IMR-90 (cell line): Measurements from ENCODE around the gene KMT2B. TPM values are rescaled to one million over a fixed set of nuclear protein-coding genes. Genes with fewer than 3 reads are reported as not detected.

Experiments used
- ATAC-seq: fragments of 200-7000 bp; cut with Tn5 transposase; 2 replicates; pipeline ENCODE4 v1.9.1; 2020; ENCODE audit warnings: low read depth, mild to moderate bottlenecking, moderate library complexity
- BruUV-seq: library from RNA; stranded (reverse); fragments of 400-500 nt; replicated peaks from 2 replicates; lab custom pipeline; 2021; lab: Mats Ljungman, UMichigan
- CTCF ChIA-PET: fragments of 300-600 bp; formaldehyde crosslinking; extraction: SDS; loops from one replicate; lab custom pipeline; 2021; ENCODE audit warnings: antibody characterized with exemption; lab: Yijun Ruan, JAX
- POLR2A ChIA-PET: fragments of 300-600 bp; sonication (Branson Sonifier 250); formaldehyde crosslinking; loops from one replicate; lab custom pipeline; 2022; ENCODE audit warnings: antibody characterized with exemption; ENCODE audit not compliant: unreplicated experiment; lab: Charles Lee
- DNase-seq: peaks from one replicate; pipeline ENCODE4 v3.0.0; 2013
- H2AFZ ChIP-seq: replicated peaks from 2 replicates; pipeline ENCODE3; 2013; ENCODE audit warnings: low read length, mild to moderate bottlenecking; ENCODE audit not compliant: poor library complexity
- H2AK5ac ChIP-seq: 2 replicates; pipeline ENCODE4 v1.6.1; 2013; ENCODE audit warnings: low read depth, low read length, inconsistent platforms
- H2AK9ac ChIP-seq: replicated peaks from 2 replicates; pipeline ENCODE3; 2013; ENCODE audit warnings: mild to moderate bottlenecking, low read depth, low read length, moderate library complexity; ENCODE audit not compliant: poor library complexity
- H2BK120ac ChIP-seq: 2 replicates; pipeline ENCODE4 v1.6.1; 2013; ENCODE audit warnings: low read depth, low read length, inconsistent platforms
- H2BK15ac ChIP-seq: 3 replicates; pipeline ENCODE4 v1.6.1; 2013; ENCODE audit warnings: low read depth, low read length, inconsistent platforms
- H2BK20ac ChIP-seq: 2 replicates; pipeline ENCODE4 v1.6.1; 2013; ENCODE audit warnings: low read depth, mild to moderate bottlenecking, inconsistent platforms, low read length, moderate library complexity
- H2BK5ac ChIP-seq: 2 replicates; pipeline ENCODE4 v1.6.1; 2013; ENCODE audit warnings: mild to moderate bottlenecking, low read depth, low read length, inconsistent platforms; ENCODE audit not compliant: poor library complexity, severe bottlenecking
- H3K14ac ChIP-seq: replicated peaks from 2 replicates; pipeline ENCODE4 v1.6.1; 2013; ENCODE audit warnings: low read depth, low read length, inconsistent platforms
- H3K18ac ChIP-seq: 2 replicates; pipeline ENCODE4 v1.6.1; 2013; ENCODE audit warnings: low read depth, low read length, control low read depth
- H3K23ac ChIP-seq: 2 replicates; pipeline ENCODE4 v1.6.1; 2013; ENCODE audit warnings: low read depth, low read length, inconsistent platforms
- H3K27ac ChIP-seq: 2 replicates; pipeline ENCODE4 v1.5.1; 2013; ENCODE audit warnings: mild to moderate bottlenecking, control low read depth, low read length; ENCODE audit not compliant: insufficient read depth
- H3K27me3 ChIP-seq: 2 replicates; pipeline ENCODE4 v1.6.1; 2013; ENCODE audit warnings: low read length; ENCODE audit not compliant: control insufficient read depth, insufficient read depth
- H3K36me3 ChIP-seq: 2 replicates; pipeline ENCODE4 v1.6.1; 2013; ENCODE audit warnings: low read length, mixed read lengths; ENCODE audit not compliant: control insufficient read depth, insufficient read depth
- H3K4ac ChIP-seq: 2 replicates; pipeline ENCODE4 v1.6.1; 2013; ENCODE audit warnings: low read depth, low read length, inconsistent platforms
- H3K4me1 ChIP-seq: 2 replicates; pipeline ENCODE4 v1.6.1; 2013; ENCODE audit warnings: low read length, mixed read lengths; ENCODE audit not compliant: control insufficient read depth, insufficient read depth
- H3K4me2 ChIP-seq: 2 replicates; pipeline ENCODE4 v1.6.1; 2013; ENCODE audit warnings: low read depth, mild to moderate bottlenecking, control low read depth, low read length, moderate library complexity
- H3K4me3 ChIP-seq: 2 replicates; pipeline ENCODE4 v1.5.1; 2013; ENCODE audit warnings: low read depth, mild to moderate bottlenecking, control low read depth, low read length, moderate library complexity; ENCODE audit not compliant: insufficient read depth
- H3K56ac ChIP-seq: 2 replicates; pipeline ENCODE4 v1.6.1; 2013; ENCODE audit warnings: low read length, inconsistent platforms; ENCODE audit not compliant: insufficient read depth; ENCODE audit errors: extremely low read depth
- H3K79me1 ChIP-seq, 2 experiments: 2 replicates each; pipeline ENCODE4 v1.6.1; 2013; ENCODE audit warnings: low read length in 2 of 2, inconsistent platforms in 1 of 2, low read depth in 1 of 2
- H3K9ac ChIP-seq: 2 replicates; pipeline ENCODE4 v1.6.1; 2013; ENCODE audit warnings: low read depth, low read length, control low read depth
- H3K9me1 ChIP-seq: 2 replicates; pipeline ENCODE4 v1.6.1; 2013; ENCODE audit warnings: low read length, inconsistent platforms; ENCODE audit not compliant: insufficient read depth
- H3K9me3 ChIP-seq: 2 replicates; pipeline ENCODE4 v1.6.1; 2013; ENCODE audit warnings: low read length; ENCODE audit not compliant: control insufficient read depth, insufficient read depth
- H4K20me1 ChIP-seq: 2 replicates; pipeline ENCODE4 v1.6.1; 2013; ENCODE audit warnings: low read length, inconsistent platforms; ENCODE audit not compliant: insufficient read depth
- H4K5ac ChIP-seq: 2 replicates; pipeline ENCODE4 v1.6.1; 2013; ENCODE audit warnings: mild to moderate bottlenecking, low read depth, low read length, control low read depth
- H4K8ac ChIP-seq, 2 experiments: 2 replicates each; pipeline ENCODE4 v1.6.1; 2013; ENCODE audit warnings: low read depth in 2 of 2, low read length in 2 of 2, control low read depth in 1 of 2, inconsistent platforms in 1 of 2
- H4K91ac ChIP-seq: 2 replicates; pipeline ENCODE4 v1.6.1; 2013; ENCODE audit warnings: low read depth, low read length, inconsistent platforms; ENCODE audit not compliant: insufficient read depth
- CTCF ChIP-seq: conservative IDR thresholded peaks from 2 replicates; pipeline ENCODE4 v1.5.1; 2012; ENCODE audit warnings: mild to moderate bottlenecking, low read depth, low read length, improper control_type of control experiment
- MAFK ChIP-seq: IDR thresholded peaks from 2 replicates; pipeline ENCODE4 v1.6.1; 2012; ENCODE audit warnings: low read depth, low read length, improper control_type of control experiment
- MAZ ChIP-seq: IDR thresholded peaks from 2 replicates; pipeline ENCODE4 v1.6.1; 2012; ENCODE audit warnings: low read depth, mild to moderate bottlenecking, low read length, improper control_type of control experiment, moderate library complexity, borderline replicate concordance
- NFE2L2 ChIP-seq: fragments of 150-350 bp; IDR thresholded peaks from 2 replicates; pipeline ENCODE4 v1.6.1; 2016; ENCODE audit warnings: low read depth, mild to moderate bottlenecking, low read length
- POLR2A ChIP-seq: IDR thresholded peaks from 2 replicates; pipeline ENCODE4 v1.6.1; 2012; ENCODE audit warnings: mild to moderate bottlenecking, low read depth, low read length
- RFX5 ChIP-seq: IDR thresholded peaks from 2 replicates; pipeline ENCODE4 v1.8.0; 2012; ENCODE audit warnings: low read depth, mild to moderate bottlenecking, low read length, moderate library complexity
- USF2 ChIP-seq: fragments of 150-350 bp; IDR thresholded peaks from 2 replicates; pipeline ENCODE4 v1.6.1; 2017; ENCODE audit warnings: mild to moderate bottlenecking, antibody characterized with exemption, low read length, low read depth
- WGBS, 2 experiments: methylation state at CpG; one replicate each; pipeline versions ENCODE4 v1.1.5 to v1.1.7; 2013; ENCODE audit warnings: missing lambda C conversion rate in 2 of 2; ENCODE audit not compliant: insufficient read length in 1 of 2; ENCODE audit errors: extremely low coverage in 2 of 2; 5-methylcytosine and 5-hydroxymethylcytosine counted together
- dilution Hi-C: fragments of 300-500 bp; cut with HindIII; formaldehyde crosslinking; loops from one replicate; pipeline ENCODE4 v1.14.3; 2018; ENCODE audit warnings: low sequenced_read_pairs; ENCODE audit not compliant: unreplicated experiment
- in situ Hi-C: fragments of 300-500 bp; cut with MboI; formaldehyde crosslinking; loops from 3 replicates; pipeline ENCODE4 v1.14.3; 2019; ENCODE audit warnings: low sequenced_read_pairs, inconsistent platforms, mixed read lengths
- intact Hi-C: fragments of 100-400 bp; cut with micrococcal nuclease; formaldehyde crosslinking; loops from 2 replicates; pipeline ENCODE4 v1.10.0; 2022
- polyA plus RNA-seq, 3 experiments: library from polyadenylated mRNA; depleted of rRNA; stranded (reverse); fragments of >200 nt; gene quantifications; 2 replicates each; pipeline ENCODE4 v1.2.3, GENCODE V29; 2012; ENCODE audit warnings: low replicate concordance in 1 of 3
- total RNA-seq: library from RNA; depleted of rRNA; stranded (reverse); fragments of >200 nt; gene quantifications from 2 replicates; pipeline ENCODE4 v1.2.3, GENCODE V29; 2012

KMT2B gene
- total and polyA plus RNA-seq, 2 of the 4 experiments (the other 2 are of a cell fraction) = 3.0 to 30.7 TPM

DNA sequence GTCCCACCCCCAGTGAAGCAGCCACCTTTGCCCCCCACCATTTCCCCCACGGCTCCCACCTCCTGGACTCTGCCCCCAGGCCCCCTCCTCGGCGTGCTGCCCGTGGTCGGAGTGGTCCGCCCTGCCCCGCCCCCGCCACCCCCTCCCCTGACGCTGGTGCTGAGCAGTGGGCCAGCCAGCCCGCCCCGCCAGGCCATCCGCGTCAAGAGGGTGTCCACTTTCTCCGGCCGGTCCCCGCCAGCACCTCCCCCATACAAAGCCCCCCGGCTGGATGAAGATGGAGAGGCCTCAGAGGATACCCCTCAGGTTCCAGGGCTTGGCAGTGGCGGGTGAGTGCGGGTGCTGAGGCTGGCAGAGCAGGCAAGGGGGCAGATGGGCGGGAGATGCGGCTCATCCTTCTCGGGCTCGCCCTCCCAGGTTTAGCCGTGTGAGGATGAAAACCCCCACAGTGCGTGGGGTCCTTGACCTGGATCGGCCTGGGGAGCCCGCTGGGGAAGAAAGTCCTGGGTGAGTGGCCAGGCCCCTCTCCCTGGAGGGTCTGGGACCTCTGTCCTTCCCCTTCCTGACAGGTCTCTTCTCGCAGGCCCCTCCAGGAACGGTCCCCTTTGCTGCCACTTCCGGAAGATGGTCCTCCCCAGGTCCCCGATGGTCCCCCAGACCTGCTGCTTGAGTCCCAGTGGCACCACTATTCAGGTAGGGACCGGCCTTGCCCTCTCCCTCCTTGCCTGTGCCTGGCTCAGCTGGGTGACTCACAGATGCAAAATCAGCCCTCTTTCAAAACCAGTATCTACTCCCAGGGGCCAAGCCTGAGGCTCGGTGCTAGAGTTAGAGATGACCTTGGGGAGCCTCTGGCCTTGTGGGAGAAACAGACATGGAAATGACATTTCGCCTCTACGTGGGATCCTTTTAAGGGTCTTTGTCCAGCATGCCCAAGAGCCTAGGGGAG lies 15.7 kb downstream of the KMT2B start:
- no peak overlapping the region for H3K23ac ChIP-seq
- H3K4ac ChIP-seq = no peak overlapping the region
- H3K79me1 ChIP-seq = peaks cover 0 to 20% of the 10 kb centered on the region in 2 experiments; a peak in 3 of 4 replicates
- H3K4me1 ChIP-seq = no peaks in the 10 kb centered on the region
- intact Hi-C loops (no loop called here), dilution Hi-C loops (no loop called here), in situ Hi-C loops (no loop called here)
- no peak overlapping the region for H3K4me3 ChIP-seq
- POLR2A ChIA-PET = no interaction called here
- CTCF ChIA-PET = no interaction called here
- H2AFZ ChIP-seq = no peak overlapping the region
- no peak overlapping the region for H3K14ac ChIP-seq
- no peak overlapping the region for H2BK5ac ChIP-seq
- no peaks in the 10 kb centered on the region for H3K27me3 ChIP-seq
- H2BK120ac ChIP-seq = no peak overlapping the region
- ATAC-seq (no peak), DNase-seq (no peak)
- no peak overlapping the region for H3K4me2 ChIP-seq
- no peak overlapping the region for H4K8ac ChIP-seq
- no peak overlapping the region for H2BK15ac ChIP-seq
- no peak overlapping the region for H2AK9ac ChIP-seq
- BruUV-seq = no TSS peak
- no peak overlapping the region for H4K91ac ChIP-seq
- H3K56ac ChIP-seq = no peak overlapping the region
- TF ChIP-seq NFE2L2 = no peak
- no peak for TF ChIP-seq MAFK
- no peak for TF ChIP-seq RFX5
- TF ChIP-seq POLR2A = no peak
- TF ChIP-seq USF2 = no peak
- TF ChIP-seq CTCF = no peak
- no peak for TF ChIP-seq MAZ
- 97% methylated on average over 10 of the region's 35 CpGs; no CpG with 5 or more reads in 1 of the 2 experiments for WGBS, 2 experiments
- no peak overlapping the region for H3K18ac ChIP-seq
- H3K27ac ChIP-seq = no peak overlapping the region
- peaks cover 9% of the 10 kb centered on the region for H4K20me1 ChIP-seq
- no peak overlapping the region for H2AK5ac ChIP-seq
- peaks cover 90% of the 10 kb centered on the region for H3K36me3 ChIP-seq
- H3K9me1 ChIP-seq = no peaks in the 10 kb centered on the region
- no peaks in the 10 kb centered on the region for H3K9me3 ChIP-seq
- no peak overlapping the region for H4K5ac ChIP-seq
- no peak overlapping the region for H2BK20ac ChIP-seq
- no peak overlapping the region for H3K9ac ChIP-seq
